Measurements from ENCODE around the gene TEK.

TEK gene

GRCh38 chr9:27273186-27273585 lies 164.2 kb downstream of the TEK start:
- Histone ChIP-seq H3K4me3 (ENCODE audit: extremely low read depth, insufficient read depth, low read length, poor library complexity, severe bottlenecking) (no peak overlapping the region), H3K9me3 (ENCODE audit: control insufficient read depth, low read length) (no peaks in the 10 kb centered on the region), H3K36me3 (ENCODE audit: control insufficient read depth, insufficient read depth, low read length) (no peaks in the 10 kb centered on the region), H3K27ac (ENCODE audit: low read depth, low read length, severe bottlenecking) (no peak overlapping the region), H3K4me1 (ENCODE audit: control insufficient read depth, insufficient read depth, low read length, poor library complexity, severe bottlenecking) (no peaks in the 10 kb centered on the region)
- no CpG with 5 or more reads among the region's 1 CpG for WGBS, 2 experiments (ENCODE audit: insufficient coverage in 2 of 2)

DNA sequence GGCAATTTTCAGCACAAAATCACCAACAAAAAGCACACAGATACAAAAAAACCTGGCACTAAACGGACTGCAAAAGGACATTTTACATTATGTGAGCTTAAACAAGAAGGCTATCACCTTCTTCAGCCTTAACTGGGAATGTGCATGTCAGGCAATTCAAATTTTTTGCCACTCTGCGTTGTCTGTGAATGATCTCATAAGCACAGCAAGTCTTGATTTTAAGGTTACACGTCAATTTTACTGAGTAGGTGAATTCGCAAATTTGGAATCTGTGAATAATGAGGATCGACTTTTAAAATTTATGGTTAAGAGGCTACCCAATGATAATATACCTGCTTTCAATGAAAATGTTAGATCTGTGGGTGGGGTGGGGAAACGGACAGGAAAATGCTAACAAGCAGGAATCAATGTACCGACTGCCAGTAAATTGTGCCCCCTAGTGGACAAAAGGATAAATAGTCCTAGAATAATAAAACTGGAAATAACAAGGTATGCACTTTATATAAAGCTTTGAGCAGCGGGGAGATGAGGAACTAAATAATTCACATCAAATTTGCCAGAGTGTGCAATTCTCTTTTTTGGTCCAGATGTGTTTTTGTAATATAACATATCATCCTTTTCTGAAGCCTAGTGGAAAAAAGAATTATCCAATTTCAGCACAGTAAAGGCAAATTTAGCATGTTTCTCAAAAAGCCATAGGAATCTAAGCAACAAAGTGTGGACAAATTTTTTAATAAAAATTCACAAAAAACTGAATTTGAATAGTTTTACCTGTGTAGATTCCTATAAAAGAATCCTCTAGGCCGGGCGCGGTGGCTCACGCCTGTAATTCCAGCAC lies 167.4 kb downstream of the TEK start:
- Histone ChIP-seq H3K4me3 (ENCODE audit: extremely low read depth, insufficient read depth, low read length, poor library complexity, severe bottlenecking) (no peak overlapping the region), H3K36me3 (ENCODE audit: control insufficient read depth, insufficient read depth, low read length) (no peaks in the 10 kb centered on the region), H3K27ac (ENCODE audit: low read depth, low read length, severe bottlenecking) (no peak overlapping the region), H3K9me3 (ENCODE audit: control insufficient read depth, low read length) (no peaks in the 10 kb centered on the region), H3K4me1 (ENCODE audit: control insufficient read depth, insufficient read depth, low read length, poor library complexity, severe bottlenecking) (no peaks in the 10 kb centered on the region)
- 69 to 76% methylated on average over 5 to 8 of the region's 12 CpGs for WGBS, 2 experiments (ENCODE audit: insufficient coverage in 2 of 2)

GRCh38 chr9:27278374-27278773 lies 169.3 kb downstream of the TEK start:
- Histone ChIP-seq H3K4me1 (ENCODE audit: control insufficient read depth, insufficient read depth, low read length, poor library complexity, severe bottlenecking) (no peaks in the 10 kb centered on the region), H3K36me3 (ENCODE audit: control insufficient read depth, insufficient read depth, low read length) (no peaks in the 10 kb centered on the region), H3K4me3 (ENCODE audit: extremely low read depth, insufficient read depth, low read length, poor library complexity, severe bottlenecking) (no peak overlapping the region), H3K27ac (ENCODE audit: low read depth, low read length, severe bottlenecking) (no peak overlapping the region), H3K9me3 (ENCODE audit: control insufficient read depth, low read length) (no peaks in the 10 kb centered on the region)
- WGBS, 2 experiments (ENCODE audit: insufficient coverage in 2 of 2) = 90% methylated on average over 1 of the region's 1 CpG; no CpG with 5 or more reads in 1 of the 2 experiments

- 83 to 96% methylated on average over 1 to 3 of the region's 3 CpGs for WGBS, 2 experiments (ENCODE audit: insufficient coverage in 2 of 2)
- H3K9me3 ChIP-seq (ENCODE audit: control insufficient read depth, low read length) = no peaks in the 10 kb centered on the region
- H3K4me3 ChIP-seq (ENCODE audit: extremely low read depth, insufficient read depth, low read length, poor library complexity, severe bottlenecking) = no peak overlapping the region
- H3K27ac ChIP-seq (ENCODE audit: low read depth, low read length, severe bottlenecking) = no peak overlapping the region
- no peaks in the 10 kb centered on the region for H3K36me3 ChIP-seq (ENCODE audit: control insufficient read depth, insufficient read depth, low read length)
- H3K4me1 ChIP-seq (ENCODE audit: control insufficient read depth, insufficient read depth, low read length, poor library complexity, severe bottlenecking) = no peaks in the 10 kb centered on the region
Measured at GRCh38 chr9:27279611-27280010, 170.6 kb downstream of the TEK start.
